ENCODE measurements around the gene LHFPL3.

The LHFPL3 gene

GRCh38 chr7:104535841-104536240 lies 207.4 kb downstream of the LHFPL3 start:
- Histone ChIP-seq H3K4me2 (ENCODE audit: low read depth, low read length) (no peak overlapping the region), H3F3A (ENCODE audit: insufficient read depth, low read length) (no peaks in the 10 kb centered on the region), H3K9me2 (replicated peaks; ENCODE audit: insufficient read depth, low read length) (no peaks in the 10 kb centered on the region), H3K9ac (ENCODE audit: low read length) (no peak overlapping the region), H3K4me1 (ENCODE audit: low read length) (no peaks in the 10 kb centered on the region), H3K27me3 (replicated peaks; ENCODE audit: insufficient read depth, low read length) (no peaks in the 10 kb centered on the region), H3K27ac (ENCODE audit: low read length) (no peak overlapping the region), H3K36me3 (replicated peaks; ENCODE audit: insufficient read depth, low read length) (no peaks in the 10 kb centered on the region), H2AFZ (ENCODE audit: low read length) (no peak overlapping the region), H3K9me3 (replicated peaks; ENCODE audit: insufficient read depth, low read length) (no peaks in the 10 kb centered on the region), H3K79me2 (ENCODE audit: low read length) (no peaks in the 10 kb centered on the region), H3K4me3 (ENCODE audit: low read length) (no peak overlapping the region), H4K20me1 (ENCODE audit: insufficient read depth, low read length) (no peaks in the 10 kb centered on the region)
- DNase-seq: no peak
- TF ChIP-seq EZH2phosphoT487 (IDR thresholded peaks at IDR 0.05; ENCODE audit: low read length) (no peak), EZH2 (optimal IDR thresholded peaks at IDR 0.05; ENCODE audit: low read depth, low read length) (no peak), CTCF (IDR thresholded peaks at IDR 0.05; ENCODE audit: low read length) (no peak)

GRCh38 chr7:104536956-104537355 lies 208.6 kb downstream of the LHFPL3 start:
- Histone ChIP-seq H4K20me1 (ENCODE audit: insufficient read depth, low read length) (no peaks in the 10 kb centered on the region), H3K27ac (ENCODE audit: low read length) (no peak overlapping the region), H3K9ac (ENCODE audit: low read length) (no peak overlapping the region), H3K9me2 (replicated peaks; ENCODE audit: insufficient read depth, low read length) (no peaks in the 10 kb centered on the region), H3K36me3 (replicated peaks; ENCODE audit: insufficient read depth, low read length) (no peaks in the 10 kb centered on the region), H3K4me3 (ENCODE audit: low read length) (no peak overlapping the region), H3K27me3 (replicated peaks; ENCODE audit: insufficient read depth, low read length) (no peaks in the 10 kb centered on the region), H3K4me1 (ENCODE audit: low read length) (no peaks in the 10 kb centered on the region), H3K79me2 (ENCODE audit: low read length) (no peaks in the 10 kb centered on the region), H3F3A (ENCODE audit: insufficient read depth, low read length) (no peaks in the 10 kb centered on the region), H3K9me3 (replicated peaks; ENCODE audit: insufficient read depth, low read length) (no peaks in the 10 kb centered on the region), H2AFZ (ENCODE audit: low read length) (no peak overlapping the region), H3K4me2 (ENCODE audit: low read depth, low read length) (no peak overlapping the region)
- no peak for TF ChIP-seq CTCF (IDR thresholded peaks at IDR 0.05; ENCODE audit: low read length)
- no peak for TF ChIP-seq EZH2 (optimal IDR thresholded peaks at IDR 0.05; ENCODE audit: low read depth, low read length)
- no peak for TF ChIP-seq EZH2phosphoT487 (IDR thresholded peaks at IDR 0.05; ENCODE audit: low read length)
- no peak for DNase-seq

GRCh38 chr7:104538152-104538551 lies 209.7 kb downstream of the LHFPL3 start:
- no peaks in the 10 kb centered on the region for H3K9me3 ChIP-seq (replicated peaks; ENCODE audit: insufficient read depth, low read length)
- no peaks in the 10 kb centered on the region for H4K20me1 ChIP-seq (ENCODE audit: insufficient read depth, low read length)
- no peaks in the 10 kb centered on the region for H3K27me3 ChIP-seq (replicated peaks; ENCODE audit: insufficient read depth, low read length)
- no peaks in the 10 kb centered on the region for H3K79me2 ChIP-seq (ENCODE audit: low read length)
- no peaks in the 10 kb centered on the region for H3K9me2 ChIP-seq (replicated peaks; ENCODE audit: insufficient read depth, low read length)
- TF ChIP-seq EZH2 (optimal IDR thresholded peaks at IDR 0.05; ENCODE audit: low read depth, low read length) (no peak), CTCF (IDR thresholded peaks at IDR 0.05; ENCODE audit: low read length) (no peak), EZH2phosphoT487 (IDR thresholded peaks at IDR 0.05; ENCODE audit: low read length) (no peak)
- no peak overlapping the region for H3K4me2 ChIP-seq (ENCODE audit: low read depth, low read length)
- H3K9ac ChIP-seq (ENCODE audit: low read length): no peak overlapping the region
- H3K36me3 ChIP-seq (replicated peaks; ENCODE audit: insufficient read depth, low read length): no peaks in the 10 kb centered on the region
- no peak overlapping the region for H3K4me3 ChIP-seq (ENCODE audit: low read length)
- H3K4me1 ChIP-seq (ENCODE audit: low read length): no peaks in the 10 kb centered on the region
- H2AFZ ChIP-seq (ENCODE audit: low read length): no peak overlapping the region
- no peaks in the 10 kb centered on the region for H3F3A ChIP-seq (ENCODE audit: insufficient read depth, low read length)
- H3K27ac ChIP-seq (ENCODE audit: low read length): no peak overlapping the region
- DNase-seq: no peak
